GM12874 (cell line): ENCODE data around the gene C1orf185.

Source experiments
- TF ChIP-seq, protein P1 (sequence below): IDR thresholded peaks from 2 replicates; pipeline ENCODE4 v1.5.1; 2011; ENCODE audit warnings: low read depth, mild to moderate bottlenecking, control low read depth, low read length, moderate library complexity; ENCODE audit not compliant: insufficient read depth

C1orf185 gene

DNA sequence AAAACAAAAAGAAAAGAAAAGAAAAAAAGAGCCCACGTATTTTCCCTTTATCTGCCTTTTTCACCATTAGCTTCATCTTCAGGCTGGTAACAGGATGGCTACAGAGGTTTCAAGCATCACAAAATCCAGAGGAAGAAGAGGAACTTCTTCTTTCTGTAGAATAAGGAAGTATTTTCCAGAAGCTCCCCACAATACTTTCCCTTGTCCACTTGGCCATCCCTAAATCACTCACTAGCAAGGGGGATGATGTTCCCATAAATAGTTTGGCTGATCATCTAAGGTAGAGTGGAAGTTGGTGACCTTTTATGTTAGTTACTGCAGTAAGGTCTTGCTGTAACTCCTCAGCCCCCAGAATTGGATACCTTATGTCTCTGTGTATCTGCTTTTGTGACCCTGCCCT is 88.9 kb downstream of the C1orf185 start:
- TF ChIP-seq, protein P1, sequence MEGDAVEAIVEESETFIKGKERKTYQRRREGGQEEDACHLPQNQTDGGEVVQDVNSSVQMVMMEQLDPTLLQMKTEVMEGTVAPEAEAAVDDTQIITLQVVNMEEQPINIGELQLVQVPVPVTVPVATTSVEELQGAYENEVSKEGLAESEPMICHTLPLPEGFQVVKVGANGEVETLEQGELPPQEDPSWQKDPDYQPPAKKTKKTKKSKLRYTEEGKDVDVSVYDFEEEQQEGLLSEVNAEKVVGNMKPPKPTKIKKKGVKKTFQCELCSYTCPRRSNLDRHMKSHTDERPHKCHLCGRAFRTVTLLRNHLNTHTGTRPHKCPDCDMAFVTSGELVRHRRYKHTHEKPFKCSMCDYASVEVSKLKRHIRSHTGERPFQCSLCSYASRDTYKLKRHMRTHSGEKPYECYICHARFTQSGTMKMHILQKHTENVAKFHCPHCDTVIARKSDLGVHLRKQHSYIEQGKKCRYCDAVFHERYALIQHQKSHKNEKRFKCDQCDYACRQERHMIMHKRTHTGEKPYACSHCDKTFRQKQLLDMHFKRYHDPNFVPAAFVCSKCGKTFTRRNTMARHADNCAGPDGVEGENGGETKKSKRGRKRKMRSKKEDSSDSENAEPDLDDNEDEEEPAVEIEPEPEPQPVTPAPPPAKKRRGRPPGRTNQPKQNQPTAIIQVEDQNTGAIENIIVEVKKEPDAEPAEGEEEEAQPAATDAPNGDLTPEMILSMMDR, result no peak

DNA sequence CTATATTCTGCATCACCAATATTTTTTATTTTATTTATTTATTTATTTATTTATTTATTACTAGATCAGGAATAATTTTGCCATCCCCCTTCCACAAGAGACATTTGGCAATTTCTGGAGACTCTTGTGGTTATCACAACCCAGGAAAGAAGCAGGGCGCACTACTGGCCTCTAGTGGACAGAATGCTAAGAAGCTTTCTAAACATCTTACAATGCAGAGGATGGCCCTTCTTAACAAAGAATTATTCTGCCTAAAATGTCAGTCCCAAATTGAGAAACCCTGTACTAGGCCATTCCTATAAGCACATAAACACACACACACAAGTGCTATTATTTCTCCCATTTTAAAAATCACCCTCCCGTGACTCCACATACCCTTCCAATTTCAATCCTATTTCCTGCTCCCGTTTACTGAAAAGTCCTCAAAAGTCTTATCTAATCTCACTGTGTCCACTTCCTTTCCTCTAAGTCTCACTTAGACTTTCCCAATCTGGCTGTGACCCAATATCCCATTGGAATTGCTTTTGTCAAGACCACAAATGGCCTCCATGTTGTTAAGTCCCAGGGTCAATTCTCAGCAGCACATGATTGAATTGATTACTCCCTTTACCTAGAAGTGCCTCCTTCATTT is 90.3 kb downstream of the C1orf185 start:
- TF ChIP-seq, protein P1, result peak; percentile 80

DNA sequence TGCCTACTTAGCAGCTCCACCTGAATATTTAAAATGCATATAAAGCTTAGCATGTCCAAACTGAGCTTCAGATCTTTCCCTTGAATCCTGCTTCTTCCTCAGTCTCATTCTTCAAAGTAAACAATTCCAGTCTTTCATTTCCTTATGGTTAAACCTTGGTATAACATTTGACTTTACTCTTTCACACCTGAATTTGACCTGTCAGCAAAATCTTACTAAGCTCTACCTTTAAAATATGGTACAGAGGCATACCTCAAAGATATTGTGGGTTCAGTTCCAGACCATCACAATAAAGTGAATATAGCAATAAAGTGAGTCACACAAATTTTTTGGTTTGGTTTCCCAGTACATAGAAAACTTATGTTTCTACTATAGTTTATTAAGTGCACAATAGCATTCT is 91.5 kb downstream of the C1orf185 start:
- TF ChIP-seq, protein P1, result no peak
